Pancreas (tissue), 10 donors: Measurements from ENCODE around the gene PPM1G. TPM values are rescaled to one million over a fixed set of nuclear protein-coding genes. Genes with fewer than 3 reads are reported as not detected.
"Not testable (repeated sequence)": the region's sequence is repeated elsewhere in the genome, so short reads cannot be mapped to it uniquely, and the experiment has no call there.

Experiments used
- ATAC-seq, 4 donors: fragments of 200-7000 bp; cut with Tn5 transposase; one replicate each; pipeline versions ENCODE4 v1.8.0 to v1.9.1; 2020; ENCODE audit warnings: mild to moderate bottlenecking in 4 of 4, moderate library complexity in 4 of 4
- DNase-seq, 6 donors: peaks; one replicate each; pipeline ENCODE4 v3.0.0-alpha.2; 2020
- FAIRE-seq: peaks from 2 replicates; lab custom pipeline; 2012; peaks lifted over from hg19 to GRCh38; lab: Jason Lieb, UNC
- H3K27ac ChIP-seq, 4 donors: fragments of 200-600 bp; sonication (generic); 1 replicate in 3 of 4; 2 replicates in 1 of 4; pipeline versions ENCODE4 v1.5.0 to v1.8.0; 2020
- H3K27me3 ChIP-seq, 4 donors: fragments of 200-600 bp; one replicate each; pipeline ENCODE4 v1.8.0; 2021
- H3K36me3 ChIP-seq, 3 donors: fragments of 200-600 bp; sonication (generic) in 1 of 3; one replicate each; pipeline versions ENCODE4 v1.5.0 to v1.8.0; 2020 to 2021
- H3K4me1 ChIP-seq, 3 donors: fragments of 200-600 bp; one replicate each; pipeline ENCODE4 v1.8.0; 2021
- H3K4me3 ChIP-seq, 4 donors: fragments of 200-600 bp; sonication (generic) in 2 of 4; one replicate each; pipeline versions ENCODE4 v1.5.0 to v1.8.0; 2020 to 2021
- H3K9me3 ChIP-seq, 4 donors: fragments of 200-600 bp; one replicate each; pipeline ENCODE4 v1.8.0; 2021
- WGBS, 2 donors: extraction: QIAGEN DNeasy Blood & Tissue Kit; methylation state at CpG; one replicate each; pipeline ENCODE4 v1.1.7; 2013; 5-methylcytosine and 5-hydroxymethylcytosine counted together
- intact Hi-C, 3 donors: fragments of 100-400 bp; cut with DNase I; formaldehyde crosslinking; loops; one replicate each; pipeline versions ENCODE4 v1.11.1 to v1.14.2; 2022
- polyA plus RNA-seq, 2 donors: library from polyadenylated mRNA; stranded (reverse); fragments of 200-250 nt; gene quantifications; one replicate each; pipeline ENCODE4 v1.2.3, GENCODE V29; 2013
- total RNA-seq, 6 donors: library from RNA; stranded (reverse); fragmentation: NEBNext Ultra II Directional in 4 of 6; extraction: Animal tissue kit (Norgen Biotek cat#: 25700) in 4 of 6; gene quantifications; one replicate each; pipeline versions ENCODE4 v1.2.1 to v1.2.4, GENCODE V29; 2021 to 2023
- TF ChIP-seq, protein P1 (sequence below), 4 donors: fragments of 200-600 bp; sonication (generic) in 3 of 4; IDR thresholded peaks; one replicate each; pipeline versions ENCODE4 v1.5.0 to v1.8.0; 2021; ENCODE audit warnings: antibody characterized with exemption in 4 of 4
- donor health status: healthy with polysubstance abuse.
- donor health status: DM: no; HTN: no; CAD: no; lungs with moderate emphysema.
- donor health status: DM: no; HTN: no; CAD: no.
- donor health status: control.
- donor health status: control.
- donor health status: Bipolar disorder and iron deficiency.
- donor health status: DM: yes; HTN: yes; CAD: no.
- donor health status: DM: no; HTN: no; CAD: no.
- donor health status: DM: no; HTN: no; CAD: no.
- donor health status: DM: yes; HTN: yes; CAD: no.

The PPM1G gene
- total and polyA plus RNA-seq, 8 donors, result 23.6 to 37.8 (median 29.1) TPM

DNA sequence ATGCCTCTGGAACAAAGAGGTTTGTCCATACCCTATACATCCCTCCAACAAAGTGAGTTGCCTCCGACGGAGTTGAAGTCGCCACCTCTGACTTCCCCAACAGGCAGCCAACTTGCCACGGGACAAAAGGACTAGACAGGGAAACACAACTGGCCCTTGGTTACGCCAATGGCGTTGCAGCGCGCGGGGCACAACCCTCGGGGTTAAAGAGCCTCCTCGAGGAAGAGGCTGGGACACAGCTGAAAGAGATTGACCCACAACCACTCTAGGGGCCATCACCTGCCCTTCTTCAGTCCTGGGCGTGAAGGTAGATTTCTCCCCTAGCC lies 53.4 kb downstream of the PPM1G start:
- Histone ChIP-seq H3K36me3 (no peaks in the 10 kb centered on the region), H3K4me1 (peaks cover 4 to 29% (median 23%) of the 10 kb centered on the region in 3 donors), H3K27ac (peak overlapping the region; percentile 74 to 90 (median 86)), H3K4me3 (peak overlapping the region; percentile 47 to 91 (median 74)), H3K27me3 (no peaks in the 10 kb centered on the region), H3K9me3 (no peaks in the 10 kb centered on the region)
- DNase-seq, result peak in 5 of 6 donors; percentile 32 to 64 (median 50)
- ATAC-seq, result peak; percentile 13 to 39 (median 23)
- TF ChIP-seq, protein P1, sequence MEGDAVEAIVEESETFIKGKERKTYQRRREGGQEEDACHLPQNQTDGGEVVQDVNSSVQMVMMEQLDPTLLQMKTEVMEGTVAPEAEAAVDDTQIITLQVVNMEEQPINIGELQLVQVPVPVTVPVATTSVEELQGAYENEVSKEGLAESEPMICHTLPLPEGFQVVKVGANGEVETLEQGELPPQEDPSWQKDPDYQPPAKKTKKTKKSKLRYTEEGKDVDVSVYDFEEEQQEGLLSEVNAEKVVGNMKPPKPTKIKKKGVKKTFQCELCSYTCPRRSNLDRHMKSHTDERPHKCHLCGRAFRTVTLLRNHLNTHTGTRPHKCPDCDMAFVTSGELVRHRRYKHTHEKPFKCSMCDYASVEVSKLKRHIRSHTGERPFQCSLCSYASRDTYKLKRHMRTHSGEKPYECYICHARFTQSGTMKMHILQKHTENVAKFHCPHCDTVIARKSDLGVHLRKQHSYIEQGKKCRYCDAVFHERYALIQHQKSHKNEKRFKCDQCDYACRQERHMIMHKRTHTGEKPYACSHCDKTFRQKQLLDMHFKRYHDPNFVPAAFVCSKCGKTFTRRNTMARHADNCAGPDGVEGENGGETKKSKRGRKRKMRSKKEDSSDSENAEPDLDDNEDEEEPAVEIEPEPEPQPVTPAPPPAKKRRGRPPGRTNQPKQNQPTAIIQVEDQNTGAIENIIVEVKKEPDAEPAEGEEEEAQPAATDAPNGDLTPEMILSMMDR (IDR thresholded peaks at IDR 0.05), result no peak
- WGBS, 2 donors, result 0% methylated on average over 12 of the region's 12 CpGs
- FAIRE-seq, result no peak
- intact Hi-C loops, result no loop called here

DNA sequence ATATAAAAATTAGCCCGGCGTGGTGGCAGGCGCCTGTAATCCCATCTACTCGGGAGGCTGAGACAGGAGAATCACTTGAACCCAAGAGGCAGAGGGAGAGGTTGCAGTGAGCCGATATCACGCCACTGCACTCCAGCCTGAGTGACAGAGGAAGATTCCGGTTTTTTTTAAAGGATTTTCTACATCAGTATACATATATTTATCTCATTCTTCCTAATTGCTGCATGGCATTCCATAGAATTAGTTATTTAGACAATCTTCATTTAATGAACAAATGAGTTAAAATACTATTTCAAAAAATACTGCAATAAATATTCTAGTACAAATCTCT lies 54.8 kb downstream of the PPM1G start:
- WGBS, 2 donors, result 84 to 91% methylated on average over 7 of the region's 7 CpGs
- Histone ChIP-seq H3K36me3 (no peaks in the 10 kb centered on the region), H3K4me1 (peaks cover 4 to 29% (median 23%) of the 10 kb centered on the region in 3 donors), H3K4me3 (no peak overlapping the region), H3K27ac (no peak overlapping the region), H3K27me3 (no peaks in the 10 kb centered on the region), H3K9me3 (no peaks in the 10 kb centered on the region)
- FAIRE-seq (no peak), DNase-seq (no peak), ATAC-seq (no peak)
- intact Hi-C loops, result no loop called here
- TF ChIP-seq, protein P1 (IDR thresholded peaks at IDR 0.05), result no peak

DNA sequence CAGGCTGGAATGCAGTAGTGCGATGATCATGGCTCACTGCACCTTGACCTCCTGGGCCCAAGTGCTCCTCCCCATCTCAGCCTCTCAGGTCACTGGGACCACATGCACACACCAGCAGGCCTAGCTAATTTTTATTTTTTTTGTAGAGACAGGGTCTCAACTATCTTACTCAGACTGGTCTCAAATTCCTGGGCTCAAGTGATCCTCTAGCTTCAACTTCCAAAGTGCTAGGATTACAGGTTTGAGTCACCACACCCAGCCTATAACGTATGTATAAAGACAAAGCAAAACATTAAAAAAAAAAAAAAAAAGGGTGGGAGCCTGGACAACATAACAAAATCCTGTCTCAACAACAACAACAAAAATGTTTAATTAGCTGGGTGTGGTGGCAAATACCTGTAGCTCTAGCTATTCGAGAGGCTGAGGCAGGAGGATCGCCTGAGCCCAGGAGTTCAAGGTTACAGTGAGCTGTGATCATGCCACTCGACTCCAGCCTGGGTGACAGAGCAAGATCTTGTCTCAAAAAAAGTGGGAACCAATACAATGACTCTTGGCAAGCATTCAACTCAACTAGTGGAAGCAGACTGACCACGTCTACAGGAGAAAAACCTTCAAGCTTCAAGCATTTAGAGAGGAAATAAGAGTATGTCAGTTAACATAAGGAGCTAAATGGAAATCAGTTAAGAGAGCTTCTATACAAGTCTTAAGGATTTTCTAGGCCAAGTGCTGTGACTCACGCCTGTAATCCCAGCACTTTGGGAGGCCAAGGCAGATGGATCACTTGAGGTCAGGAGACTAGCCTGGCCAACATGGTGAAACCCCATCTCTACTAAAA lies 55.4 kb downstream of the PPM1G start:
- 62 to 64% methylated on average over 7 of the region's 7 CpGs for WGBS, 2 donors
- Histone ChIP-seq H3K36me3 (no peaks in the 10 kb centered on the region), H3K9me3 (no peaks in the 10 kb centered on the region), H3K4me1 (peaks cover 4 to 29% (median 23%) of the 10 kb centered on the region in 3 donors), H3K27ac (no peak overlapping the region), H3K27me3 (no peaks in the 10 kb centered on the region), H3K4me3 (no peak overlapping the region)
- TF ChIP-seq, protein P1 (IDR thresholded peaks at IDR 0.05), result no peak
- ATAC-seq (no peak), FAIRE-seq (no peak), DNase-seq (no peak)
- intact Hi-C loops, result no loop called here

DNA sequence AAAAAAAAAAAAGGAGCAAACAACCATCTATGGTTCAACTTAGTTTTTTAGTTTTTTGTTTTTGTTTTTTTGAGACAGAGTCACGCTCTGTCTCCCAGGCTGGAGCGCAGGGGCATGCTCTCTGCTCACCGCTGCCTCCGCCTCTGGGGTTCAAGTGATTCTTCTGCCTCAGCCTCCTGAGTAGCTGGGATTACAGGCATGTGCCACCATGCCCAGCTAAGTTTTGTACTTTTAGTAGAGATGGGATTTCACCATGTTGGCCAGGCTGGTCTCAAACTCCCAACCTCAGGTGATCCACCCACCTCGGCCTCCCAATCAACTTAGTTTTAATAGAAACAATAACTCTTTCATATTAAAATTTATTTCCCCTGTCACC lies 56.0 kb downstream of the PPM1G start:
- peaks cover 4 to 28% (median 23%) of the 10 kb centered on the region in 3 donors for H3K4me1 ChIP-seq
- DNase-seq, ATAC-seq, H3K36me3 ChIP-seq, H3K27ac ChIP-seq, FAIRE-seq, H3K27me3 ChIP-seq, H3K4me3 ChIP-seq, H3K9me3 ChIP-seq, intact Hi-C loops: not testable (repeated sequence)
- 96 to 97% methylated on average over 5 of the region's 5 CpGs for WGBS, 2 donors

DNA sequence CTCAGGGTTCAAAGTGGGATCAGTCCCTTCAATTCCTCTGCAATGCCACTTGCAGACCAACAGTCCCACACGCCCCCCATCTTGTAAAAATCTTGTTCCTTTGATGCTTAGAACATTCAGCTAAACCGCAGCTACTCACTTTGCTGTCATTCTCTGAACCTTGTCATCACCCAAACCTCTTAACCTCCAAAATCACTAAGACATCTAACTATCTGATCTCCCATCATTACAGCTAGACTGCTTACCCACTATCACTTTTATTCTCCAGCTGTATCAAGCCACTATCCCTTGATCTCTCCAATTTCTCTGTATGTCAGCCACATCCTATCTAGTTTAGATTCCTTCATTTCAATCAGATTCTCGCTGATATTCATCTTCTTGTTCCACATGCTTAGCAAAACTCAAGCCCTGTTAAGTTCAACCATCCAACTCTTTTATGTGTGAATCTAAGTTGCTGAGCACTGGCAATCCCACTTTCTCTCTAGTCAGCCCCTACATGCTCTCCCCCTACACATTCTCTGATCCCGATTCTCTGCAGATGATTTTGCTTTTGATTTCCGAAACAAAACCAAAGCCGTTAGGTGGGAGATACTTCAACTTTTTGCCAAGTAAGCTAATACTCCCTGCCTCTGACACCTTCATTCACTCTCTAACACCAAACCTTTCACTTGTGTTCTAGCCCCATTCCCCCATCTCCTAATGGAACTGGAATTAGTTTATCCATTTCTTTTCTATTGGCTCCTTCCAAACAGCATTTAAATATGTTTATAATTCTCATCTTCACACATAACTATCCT lies 57.4 kb downstream of the PPM1G start:
- H3K27me3 ChIP-seq, result no peaks in the 10 kb centered on the region
- TF ChIP-seq, protein P1 (IDR thresholded peaks at IDR 0.05), result no peak
- no peak overlapping the region for H3K4me3 ChIP-seq
- no peak for FAIRE-seq
- H3K4me1 ChIP-seq, result peaks cover 0 to 18% (median 13%) of the 10 kb centered on the region in 3 donors
- no peaks in the 10 kb centered on the region for H3K36me3 ChIP-seq
- DNase-seq, result no peak
- WGBS, 2 donors, result 86 to 88% methylated on average over 6 of the region's 6 CpGs
- H3K9me3 ChIP-seq, result no peaks in the 10 kb centered on the region
- no peak overlapping the region for H3K27ac ChIP-seq
- no peak for ATAC-seq
- intact Hi-C loops, result no loop called here
